Activated CD4-positive, CD25-positive, alpha-beta regulatory T cell treated with anti-CD3 and anti-CD28 coated beads, Interleukin-2, amount 50 U/mL, for 24 hours (primary cell): ENCODE measurements around the gene KIAA0232.
"Not testable (repeated sequence)": the region's sequence is repeated elsewhere in the genome, so short reads cannot be mapped to it uniquely, and the experiment has no call there.

Source experiments
- ATAC-seq, 2 donors: fragments of 150-1000 bp; cut with Tn5 transposase; one replicate each; pipeline ENCODE4 v1.10.0; 2021; ENCODE audit warnings: mild to moderate bottlenecking in 1 of 2, moderate library complexity in 1 of 2

The KIAA0232 gene

GRCh38 chr4:6886886-6887285 lies 104.4 kb downstream of the KIAA0232 start:
- ATAC-seq, result no peak

GRCh38 chr4:6887591-6888371 lies 105.3 kb downstream of the KIAA0232 start:
- no peak for ATAC-seq

- ATAC-seq, result no peak
Observed at GRCh38 chr4:6888506-6889071, 106.1 kb downstream of the KIAA0232 start.

- ATAC-seq, result no peak
Observed at GRCh38 chr4:6889101-6889735, 106.7 kb downstream of the KIAA0232 start.

GRCh38 chr4:6889736-6890324 lies 107.3 kb downstream of the KIAA0232 start:
- ATAC-seq, result no peak

GRCh38 chr4:6890358-6890757 lies 107.8 kb downstream of the KIAA0232 start:
- ATAC-seq, result no peak

- ATAC-seq, result not testable (repeated sequence)
Observed at GRCh38 chr4:6890971-6891370, 108.4 kb downstream of the KIAA0232 start.

- peak; percentile 32 to 48 for ATAC-seq
Observed at GRCh38 chr4:6891436-6892170, 109.1 kb downstream of the KIAA0232 start.

- ATAC-seq, result peak; percentile 65 to 66
Observed at GRCh38 chr4:6892190-6892908, 109.8 kb downstream of the KIAA0232 start.

GRCh38 chr4:6892909-6893202 lies 110.3 kb downstream of the KIAA0232 start:
- ATAC-seq, result no peak

GRCh38 chr4:6893449-6894085 lies 111.0 kb downstream of the KIAA0232 start:
- peak in 1 of 2 donors; percentile 6 for ATAC-seq

GRCh38 chr4:6894086-6894478 lies 111.6 kb downstream of the KIAA0232 start:
- no peak for ATAC-seq

- no peak for ATAC-seq
Observed at GRCh38 chr4:6894528-6895498, 112.3 kb downstream of the KIAA0232 start.

GRCh38 chr4:6896035-6896434 lies 113.5 kb downstream of the KIAA0232 start:
- ATAC-seq, result no peak

GRCh38 chr4:6898763-6899162 lies 116.2 kb downstream of the KIAA0232 start:
- ATAC-seq, result no peak

- no peak for ATAC-seq
Observed at GRCh38 chr4:6900181-6900812, 117.8 kb downstream of the KIAA0232 start.

GRCh38 chr4:6900956-6901355 lies 118.4 kb downstream of the KIAA0232 start:
- no peak for ATAC-seq

- ATAC-seq, result no peak
Observed at GRCh38 chr4:6901669-6902317, 119.3 kb downstream of the KIAA0232 start.

GRCh38 chr4:6902318-6903042 lies 120.0 kb downstream of the KIAA0232 start:
- ATAC-seq, result no peak
